ENCODE measurements around the gene RPL34. TPM values are rescaled to one million over a fixed set of nuclear protein-coding genes. Genes with fewer than 3 reads are reported as not detected.

RPL34 gene
- total RNA-seq, 1 donor from 2014 or later = 1,111 TPM

GRCh38 chr4:108622828-108623227 lies 2.5 kb downstream of the RPL34 start:
- intact Hi-C loops (cut with micrococcal nuclease) = loop anchor here (5.0 to 10.0 kb wide), 3 partner anchors 266 to 1082 kb away; partner anchors contain the start of gene CASP6

GRCh38 chr4:108624263-108625056 lies 4.1 kb downstream of the RPL34 start:
- intact Hi-C loops (cut with micrococcal nuclease) = loop anchor here (5.0 to 10.0 kb wide), 3 partner anchors 267 to 1080 kb away; partner anchors contain the start of gene CASP6

GRCh38 chr4:108626056-108626455 lies 5.7 kb downstream of the RPL34 start:
- intact Hi-C loops (cut with micrococcal nuclease) = loop anchor here (10.0 kb wide), 2 partner anchors 349 to 1079 kb away; partner anchors contain the start of gene CASP6

- intact Hi-C loops (cut with micrococcal nuclease) = loop anchor here (10.0 kb wide), 2 partner anchors 346 to 1076 kb away; partner anchors contain the start of gene CASP6
These were observed 8.0 kb downstream of the RPL34 start for GRCh38 chr4:108628411-108628810.

- intact Hi-C loops (cut with micrococcal nuclease) = loop anchor here (5.0 kb wide), 1 partner anchor 618 kb away; no protein-coding TSS in a partner anchor
These were observed 14.8 kb downstream of the RPL34 start for GRCh38 chr4:108635070-108635655.

GRCh38 chr4:108636246-108636645 lies 15.9 kb downstream of the RPL34 start:
- intact Hi-C loops (cut with micrococcal nuclease) = loop anchor here (5.0 kb wide), 1 partner anchor 619 kb away; no protein-coding TSS in a partner anchor

GRCh38 chr4:108637856-108638255 lies 17.5 kb downstream of the RPL34 start:
- intact Hi-C loops (cut with micrococcal nuclease) = loop anchor here (5.0 kb wide), 1 partner anchor 621 kb away; no protein-coding TSS in a partner anchor

- intact Hi-C loops (cut with micrococcal nuclease) = no loop called here
These were observed 23.9 kb downstream of the RPL34 start for GRCh38 chr4:108644237-108644636.

GRCh38 chr4:108646706-108647105 lies 26.3 kb downstream of the RPL34 start:
- intact Hi-C loops (cut with micrococcal nuclease) = no loop called here

GRCh38 chr4:108649863-108650211 lies 29.5 kb downstream of the RPL34 start:
- intact Hi-C loops (cut with micrococcal nuclease) = loop anchor here (1.0 to 10.0 kb wide), 10 partner anchors 30 to 1545 kb away; partner anchors contain the start of genes CYP2U1, ELOVL6, GAR1 and HADH

GRCh38 chr4:108650212-108651013 lies 30.0 kb downstream of the RPL34 start, which contains the start of gene OSTC:
OSTC (plus strand) TSS chr4:108650599; CDS start chr4:108650656, 57 bp downstream.
- intact Hi-C loops (cut with micrococcal nuclease) = loop anchor here (1.0 to 10.0 kb wide), 9 partner anchors 30 to 1544 kb away; partner anchors contain the start of genes CYP2U1, ELOVL6, GAR1 and HADH

- intact Hi-C loops (cut with micrococcal nuclease) = loop anchor here (2.0 to 10.0 kb wide), 4 partner anchors 478 to 1544 kb away; partner anchors contain the start of genes ELOVL6 and GAR1
These were observed 30.8 kb downstream of the RPL34 start for GRCh38 chr4:108651014-108651791.

- intact Hi-C loops (cut with micrococcal nuclease) = no loop called here
These were observed 42.3 kb downstream of the RPL34 start for GRCh38 chr4:108662629-108663028.

GRCh38 chr4:108674356-108674977 lies 54.1 kb downstream of the RPL34 start:
- intact Hi-C loops (cut with micrococcal nuclease) = no loop called here

Other genes starting within 250 kb of the RPL34 start
- 98.8 and 106 TPM in 2 replicates for gene OSTC, start 30.0 kb downstream of the RPL34 start, total RNA-seq
- not detected in 2 replicates for gene ETNPPL, start 142.5 kb downstream of the RPL34 start, total RNA-seq